SH-SY5Y (cell line): ENCODE measurements around the gene NABP2.

Experiments
- GATA2 ChIP-seq: IDR thresholded peaks from 2 replicates; pipeline ENCODE4 v1.6.1; 2011; ENCODE audit warnings: mild to moderate bottlenecking, low read depth, low read length
- GATA3 ChIP-seq: IDR thresholded peaks from 2 replicates; pipeline ENCODE4 v1.6.1; 2011; ENCODE audit warnings: low read depth, mild to moderate bottlenecking, low read length, moderate library complexity

DNA sequence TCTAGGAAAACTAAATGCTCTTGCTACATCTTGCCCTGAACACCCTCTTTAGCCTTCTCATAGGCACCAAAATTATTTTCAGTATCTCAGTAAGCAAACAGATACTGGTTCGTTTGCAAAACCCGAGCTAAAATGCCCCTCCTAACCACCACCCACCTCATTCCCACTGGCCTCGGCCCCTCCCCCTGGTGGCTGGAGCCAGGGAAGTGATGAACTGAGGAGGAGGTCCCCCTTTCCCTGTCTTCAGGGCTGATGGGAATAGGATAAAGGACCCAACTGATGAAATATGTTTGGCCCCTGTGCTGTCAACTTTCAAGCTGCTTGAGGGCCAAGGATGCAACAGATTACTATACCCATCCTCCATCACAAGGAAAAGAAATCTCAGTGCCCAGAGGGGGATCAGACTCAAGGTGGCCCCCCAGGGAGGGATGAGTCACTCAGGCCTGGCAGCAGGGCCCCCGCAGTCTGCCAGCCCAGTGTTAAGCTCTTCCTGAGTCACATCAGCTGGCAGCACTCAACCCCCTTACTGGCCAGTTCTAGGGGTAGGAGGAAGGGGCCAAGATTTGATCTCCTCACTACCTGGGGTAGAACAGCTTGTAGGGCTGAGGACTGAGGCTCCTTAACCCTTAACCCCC, 32.3 kb downstream of the NABP2 start:
- no peak for TF ChIP-seq GATA3
- TF ChIP-seq GATA2: no peak
